ENCODE data around the gene ELMO3.

DNA sequence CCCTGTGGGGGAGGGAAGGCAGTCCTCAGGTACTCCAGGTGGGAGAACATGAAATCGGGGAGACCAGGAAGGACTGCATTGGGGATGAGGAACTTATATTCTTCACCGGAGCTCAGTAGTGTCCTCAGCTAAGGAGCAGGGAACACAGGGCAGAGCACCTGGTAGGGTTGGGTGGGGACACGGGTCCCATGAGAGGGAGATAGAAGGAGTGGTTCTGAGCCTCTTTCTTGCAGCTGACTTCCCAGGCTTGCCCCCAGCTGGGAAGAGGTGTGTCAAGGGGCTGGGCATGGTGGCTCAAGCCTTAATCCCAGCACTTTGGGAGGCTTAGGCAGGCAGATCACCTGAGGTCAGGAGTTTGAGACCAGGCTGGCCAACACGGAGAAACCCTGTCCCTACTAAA, 46.3 kb downstream of the ELMO3 start:
- TF ChIP-seq, protein P1, sequence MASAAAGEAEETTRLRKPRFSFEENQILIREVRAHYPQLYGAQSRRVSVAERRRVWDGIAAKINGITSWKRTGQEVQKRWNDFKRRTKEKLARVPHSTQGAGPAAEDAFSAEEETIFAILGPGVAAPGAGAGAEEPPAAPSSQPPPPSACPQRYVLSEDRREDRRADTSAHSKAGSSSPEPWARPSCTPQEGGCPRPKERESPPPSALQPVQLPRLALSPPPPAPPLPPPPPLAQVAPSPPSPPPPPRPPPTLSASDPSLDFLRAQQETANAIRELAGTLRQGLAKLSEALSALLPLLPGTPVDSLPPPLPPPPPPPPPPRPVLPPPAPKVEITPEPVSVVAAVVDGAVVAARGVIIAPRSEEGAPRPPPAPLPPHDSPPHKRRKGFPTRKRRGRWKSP (CRISPR knock-in tag; IDR thresholded peaks at IDR 0.05) = no peak
- TF ChIP-seq PRPF4 (IDR thresholded peaks at IDR 0.05; ENCODE audit: low read depth, low read length, poor library complexity, severe bottlenecking) = no peak

Data from HepG2 (cell line).